Articular chondrocyte of knee joint (primary cell): ENCODE results near the gene NOP10. TPM values are rescaled to one million over a fixed set of nuclear protein-coding genes. Genes with fewer than 3 reads are reported as not detected.

Source experiments
- small RNA-seq: library from RNA; depleted of rRNA; stranded (forward); fragments of <200 nt; gene quantifications from one replicate; pipeline ENCODE3, GENCODE V24; 2012
- total RNA-seq: library from RNA; depleted of rRNA; stranded (reverse); fragments of >200 nt; gene quantifications from 2 replicates; pipeline ENCODE4 v1.2.3, GENCODE V29; 2012

NOP10 gene
- 159 and 172 TPM in 2 replicates for total RNA-seq

DNA sequence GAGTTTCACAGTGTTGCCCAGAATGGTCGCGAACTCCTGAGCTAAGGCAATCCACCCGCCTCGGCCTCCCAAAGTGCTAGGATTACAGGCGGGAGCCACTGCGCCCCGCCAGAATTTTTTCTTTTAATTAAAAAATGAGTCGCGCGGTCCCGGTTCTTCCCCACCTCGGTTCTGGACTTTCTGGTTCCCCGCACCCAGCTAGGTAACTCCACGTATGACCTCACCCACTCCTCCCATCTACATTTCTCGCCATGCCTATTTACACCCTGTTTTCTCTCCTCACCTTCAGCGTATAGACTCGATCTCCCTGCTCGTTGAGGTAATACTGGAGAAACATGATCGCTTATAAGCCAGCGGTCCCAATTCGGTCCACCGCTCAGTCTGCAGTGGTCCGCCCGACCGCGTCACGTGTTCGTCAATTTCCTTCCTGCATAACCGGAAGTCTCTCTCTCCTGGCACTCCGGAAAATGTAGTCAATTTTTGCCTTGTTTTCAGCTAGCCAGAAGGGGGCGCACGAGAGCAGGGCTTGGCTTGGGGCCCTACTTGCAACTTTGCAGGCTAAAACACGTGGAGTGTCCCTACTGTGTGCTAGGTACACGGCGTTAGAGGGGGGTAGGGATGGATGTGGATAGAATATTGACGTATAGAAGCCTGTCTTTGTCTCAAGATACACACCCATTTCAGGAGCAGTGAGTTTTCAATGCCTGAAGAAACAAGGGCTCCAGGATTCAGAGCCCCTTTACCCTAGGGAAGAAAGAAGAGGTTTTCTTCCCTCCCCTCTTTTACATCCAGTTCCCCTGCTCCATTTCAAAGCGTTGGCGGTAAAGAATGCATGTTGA, at the start of gene NOP10, which contains the start of gene NUTM1:
NOP10 (minus strand) TSS at position 400 of the 839 bp plus-strand sequence; CDS start at position 337, 63 bp downstream.
NUTM1 (plus strand) TSS at position 579 of the 839 bp plus-strand sequence. CDS start 382 bp downstream, outside the sequence.

DNA sequence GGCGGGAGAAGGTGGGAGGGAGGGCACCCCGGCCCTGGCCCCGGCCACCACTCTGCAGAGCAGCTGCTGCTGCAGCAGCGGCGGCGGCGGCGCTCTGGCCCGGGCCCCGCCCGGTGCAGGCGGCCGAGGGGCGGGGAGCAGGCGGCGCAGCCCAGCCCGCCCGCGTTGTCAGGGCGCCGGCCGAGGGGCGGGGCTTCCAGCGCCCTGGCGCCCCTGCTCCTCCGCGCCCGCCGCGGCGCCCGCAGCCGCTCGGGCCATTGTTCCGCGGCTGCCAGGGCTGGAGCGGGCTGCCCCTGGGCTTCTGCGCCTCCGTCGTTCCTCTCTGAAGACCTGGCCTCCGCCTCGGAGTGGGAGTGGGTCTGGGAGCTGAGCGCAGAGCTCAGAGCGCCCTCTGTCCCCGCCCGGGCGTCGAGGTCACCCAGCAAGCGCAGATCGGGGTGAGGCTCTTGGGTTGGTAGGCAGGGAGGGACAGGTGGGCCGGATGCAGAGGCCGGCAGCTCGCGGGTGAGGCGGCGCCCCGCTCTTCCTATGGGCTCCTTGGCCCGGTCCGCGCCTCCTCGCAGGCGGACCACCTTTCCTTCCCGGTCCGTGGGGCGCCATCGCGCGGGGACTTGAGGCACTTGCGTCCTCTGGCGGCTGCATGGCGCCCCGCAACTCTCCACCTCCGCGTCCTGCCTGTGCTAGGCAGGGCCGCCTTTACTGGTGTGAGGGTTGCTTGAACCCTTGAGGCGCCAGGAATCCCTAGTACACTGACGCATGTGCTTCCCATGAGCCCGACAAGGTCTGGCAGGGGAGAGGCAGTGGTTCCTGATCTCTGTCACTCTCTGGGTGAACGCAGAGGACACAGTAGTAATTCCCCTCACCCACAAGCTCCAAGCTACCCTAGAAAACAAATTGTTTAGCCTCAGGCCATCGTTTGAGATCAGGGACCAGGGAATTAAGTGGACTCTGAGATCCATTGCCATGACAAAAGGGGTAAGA, 24.5 kb upstream of the NOP10 start, which contains the start of gene LPCAT4:
LPCAT4 (minus strand) TSS at position 96 of the 981 bp plus-strand sequence. CDS start 96 bp downstream, outside the sequence.

DNA sequence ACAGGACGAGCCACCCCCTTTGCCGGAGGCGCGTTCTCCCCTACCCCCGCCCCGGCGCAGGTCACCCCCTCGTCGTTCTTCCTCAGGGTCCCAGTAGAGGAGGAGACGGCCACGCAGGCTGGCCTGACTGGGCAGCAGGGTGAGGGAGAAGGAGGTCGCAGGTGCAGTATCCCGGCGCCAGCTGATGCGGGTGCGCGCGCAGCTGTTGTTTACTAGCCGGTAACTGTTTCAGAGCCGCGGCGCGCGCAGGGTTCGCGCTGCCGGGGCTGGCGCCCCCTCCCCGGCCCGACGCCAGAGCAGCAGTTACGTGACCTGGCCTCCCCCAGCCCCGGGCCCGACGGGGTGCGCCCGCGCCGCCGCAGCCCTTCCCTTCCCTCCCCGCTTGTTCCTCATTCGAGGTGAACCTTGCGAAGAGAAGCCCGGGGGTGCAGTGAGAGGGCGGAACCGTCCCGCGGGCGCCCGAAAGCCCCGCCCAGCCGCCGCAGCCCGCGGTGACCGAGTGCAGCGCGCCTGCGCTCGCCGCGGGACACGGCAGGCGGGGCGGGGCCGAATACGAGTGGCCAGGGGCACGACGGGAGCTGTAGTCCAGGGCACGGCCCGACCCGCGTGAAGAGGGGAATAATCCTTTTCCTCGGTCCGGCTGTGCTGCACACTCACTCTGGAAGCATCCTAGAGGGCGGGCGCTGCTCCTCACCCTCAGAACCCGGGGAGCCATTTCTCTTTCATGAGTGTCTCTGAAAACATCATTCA, 5.2 kb downstream of the NOP10 start, which contains the start of gene SLC12A6:
SLC12A6 (minus strand) TSS at position 225 of the 750 bp plus-strand sequence. CDS start 1,101 bp downstream, outside the sequence.

Small RNA genes within 50 kb of the gene (small RNA-seq; reads per million reads assigned to genes)
- gene MIR1233-1 (not detected), gene RF00019 (not detected)

Other genes starting within 250 kb of the NOP10 start
- 57.1 and 63.6 TPM in 2 replicates for gene EMC7, start 241.3 kb downstream of the NOP10 start, total RNA-seq
- 2.1 TPM in 2 replicates for gene PGBD4, start 241.1 kb downstream of the NOP10 start, total RNA-seq
- 41.4 and 49.5 TPM in 2 replicates for gene KATNBL1, start 133.0 kb downstream of the NOP10 start, total RNA-seq
- 140 and 145 TPM in 2 replicates for gene EMC4, start 118.1 kb downstream of the NOP10 start, total RNA-seq
- 31.4 and 39.0 TPM in 2 replicates for gene SLC12A6, start 5.4 kb downstream of the NOP10 start, total RNA-seq
- gene NUTM1, start 179 bp upstream of the NOP10 start, total RNA-seq: not detected in 2 replicates
- gene LPCAT4, start 24.1 kb upstream of the NOP10 start, total RNA-seq: 8.8 and 10.1 TPM in 2 replicates
- 30.9 and 39.6 TPM in 2 replicates for gene GOLGA8A, start 94.7 kb upstream of the NOP10 start, total RNA-seq
- gene GOLGA8B, start 240.5 kb upstream of the NOP10 start, total RNA-seq: 41.8 and 44.4 TPM in 2 replicates